ENCODE measurements around the gene RNF32. TPM values are rescaled to one million over a fixed set of nuclear protein-coding genes. Genes with fewer than 3 reads are reported as not detected.

Gene RNF32
- total RNA-seq, 1 donor from 2014 or later: 1.6 TPM

- no peaks in the 10 kb centered on the region for H3K27me3 Mint-ChIP-seq (ENCODE audit: low read depth, unreplicated experiment)
- Histone ChIP-seq H3K36me3 (ENCODE audit: insufficient read depth, low read length) (no peaks in the 10 kb centered on the region), H4K20me1 (ENCODE audit: insufficient read depth, low read length) (no peaks in the 10 kb centered on the region), H3K27ac (ENCODE audit: low read depth, low read length) (no peak overlapping the region), H3K4me3 (ENCODE audit: insufficient read depth, low read depth, low read length) (no peak overlapping the region), H2AFZ (ENCODE audit: low read depth, low read length) (no peak overlapping the region), H3K27me3 (ENCODE audit: insufficient read depth, low read length) (no peaks in the 10 kb centered on the region), H3K79me2 (ENCODE audit: insufficient read depth, low read length) (no peaks in the 10 kb centered on the region), H3K4me2 (ENCODE audit: low read length) (no peak overlapping the region), H3K4me1 (ENCODE audit: insufficient read depth, low read length) (no peaks in the 10 kb centered on the region), H3K9me3 (ENCODE audit: insufficient read depth, low read depth, low read length) (no peaks in the 10 kb centered on the region), H3K9ac (ENCODE audit: low read length) (no peak overlapping the region)
- FAIRE-seq (no peak), DNase-seq (ENCODE audit: low read depth) (peak; percentile 25)
- H3K9me3 Mint-ChIP-seq (ENCODE audit: unreplicated experiment): no peaks in the 10 kb centered on the region
- no peak for TF ChIP-seq EZH2 (IDR thresholded peaks at IDR 0.05; ENCODE audit: insufficient read depth, low read length)
- TF ChIP-seq CTCF (IDR thresholded peaks at IDR 0.05; ENCODE audit: insufficient read depth, low read depth, low read length): no peak
- peaks cover 23% of the 10 kb centered on the region for H3K4me1 Mint-ChIP-seq (ENCODE audit: low read depth, unreplicated experiment)
- no peaks in the 10 kb centered on the region for H3K36me3 Mint-ChIP-seq (ENCODE audit: low read depth, unreplicated experiment)
- no peak overlapping the region for H3K4me3 Mint-ChIP-seq (ENCODE audit: unreplicated experiment)
- H3K27ac Mint-ChIP-seq (ENCODE audit: unreplicated experiment): peak overlapping the region; percentile 95
Observed at GRCh38 chr7:156665101-156665500, 24.5 kb downstream of the RNF32 start.

- H3K4me3 Mint-ChIP-seq (ENCODE audit: unreplicated experiment): no peak overlapping the region
- H3K4me1 Mint-ChIP-seq (ENCODE audit: low read depth, unreplicated experiment): peaks cover 23% of the 10 kb centered on the region
- Histone ChIP-seq H3K27ac (ENCODE audit: low read depth, low read length) (no peak overlapping the region), H3K4me3 (ENCODE audit: insufficient read depth, low read depth, low read length) (no peak overlapping the region), H4K20me1 (ENCODE audit: insufficient read depth, low read length) (no peaks in the 10 kb centered on the region), H3K36me3 (ENCODE audit: insufficient read depth, low read length) (no peaks in the 10 kb centered on the region), H3K9ac (ENCODE audit: low read length) (no peak overlapping the region), H3K4me1 (ENCODE audit: insufficient read depth, low read length) (no peaks in the 10 kb centered on the region), H3K9me3 (ENCODE audit: insufficient read depth, low read depth, low read length) (no peaks in the 10 kb centered on the region), H3K4me2 (ENCODE audit: low read length) (no peak overlapping the region), H3K27me3 (ENCODE audit: insufficient read depth, low read length) (no peaks in the 10 kb centered on the region), H3K79me2 (ENCODE audit: insufficient read depth, low read length) (no peaks in the 10 kb centered on the region), H2AFZ (ENCODE audit: low read depth, low read length) (no peak overlapping the region)
- TF ChIP-seq CTCF (IDR thresholded peaks at IDR 0.05; ENCODE audit: insufficient read depth, low read depth, low read length) (no peak), EZH2 (IDR thresholded peaks at IDR 0.05; ENCODE audit: insufficient read depth, low read length) (no peak)
- H3K36me3 Mint-ChIP-seq (ENCODE audit: low read depth, unreplicated experiment): no peaks in the 10 kb centered on the region
- FAIRE-seq: no peak
- DNase-seq (ENCODE audit: low read depth): no peak
- H3K9me3 Mint-ChIP-seq (ENCODE audit: unreplicated experiment): no peaks in the 10 kb centered on the region
- no peaks in the 10 kb centered on the region for H3K27me3 Mint-ChIP-seq (ENCODE audit: low read depth, unreplicated experiment)
- H3K27ac Mint-ChIP-seq (ENCODE audit: unreplicated experiment): peak overlapping the region; percentile 95
Observed at GRCh38 chr7:156666368-156667109, 26.0 kb downstream of the RNF32 start.

- H2AFZ ChIP-seq (ENCODE audit: low read depth, low read length): no peak overlapping the region
- H3K4me3 Mint-ChIP-seq (ENCODE audit: unreplicated experiment): no peak overlapping the region
- DNase-seq (ENCODE audit: low read depth) (peak; percentile 5), FAIRE-seq (no peak)
- H3K27me3 ChIP-seq (ENCODE audit: insufficient read depth, low read length): no peaks in the 10 kb centered on the region
- no peak for TF ChIP-seq CTCF (IDR thresholded peaks at IDR 0.05; ENCODE audit: insufficient read depth, low read depth, low read length)
- TF ChIP-seq EZH2 (IDR thresholded peaks at IDR 0.05; ENCODE audit: insufficient read depth, low read length): no peak
- peaks cover 23% of the 10 kb centered on the region for H3K4me1 Mint-ChIP-seq (ENCODE audit: low read depth, unreplicated experiment)
- H3K4me2 ChIP-seq (ENCODE audit: low read length): no peak overlapping the region
- H3K27ac Mint-ChIP-seq (ENCODE audit: unreplicated experiment): peak overlapping the region; percentile 95
- no peaks in the 10 kb centered on the region for H3K36me3 Mint-ChIP-seq (ENCODE audit: low read depth, unreplicated experiment)
- no peaks in the 10 kb centered on the region for H4K20me1 ChIP-seq (ENCODE audit: insufficient read depth, low read length)
- H3K4me3 ChIP-seq (ENCODE audit: insufficient read depth, low read depth, low read length): no peak overlapping the region
- H3K36me3 ChIP-seq (ENCODE audit: insufficient read depth, low read length): no peaks in the 10 kb centered on the region
- no peaks in the 10 kb centered on the region for H3K79me2 ChIP-seq (ENCODE audit: insufficient read depth, low read length)
- H3K9ac ChIP-seq (ENCODE audit: low read length): no peak overlapping the region
- no peaks in the 10 kb centered on the region for H3K9me3 Mint-ChIP-seq (ENCODE audit: unreplicated experiment)
- H3K9me3 ChIP-seq (ENCODE audit: insufficient read depth, low read depth, low read length): no peaks in the 10 kb centered on the region
- no peak overlapping the region for H3K27ac ChIP-seq (ENCODE audit: low read depth, low read length)
- no peaks in the 10 kb centered on the region for H3K27me3 Mint-ChIP-seq (ENCODE audit: low read depth, unreplicated experiment)
- H3K4me1 ChIP-seq (ENCODE audit: insufficient read depth, low read length): no peaks in the 10 kb centered on the region
Observed at GRCh38 chr7:156667110-156667426, 26.5 kb downstream of the RNF32 start.
